ENCODE results near the gene DGKQ.
"Not testable (repeated sequence)": the region's sequence is repeated elsewhere in the genome, so short reads cannot be mapped to it uniquely, and the experiment has no call there.

DGKQ gene

GRCh38 chr4:921830-922331 lies 51.5 kb downstream of the DGKQ start:
- Histone ChIP-seq H3K27me3 (no peaks in the 10 kb centered on the region), H3K4me3 (ENCODE audit: low read depth, low read length) (no peak overlapping the region), H3K4me1 (peaks cover 3% of the 10 kb centered on the region; the same call in 1 of the 2 replicates), H3K36me3 (no peaks in the 10 kb centered on the region), H3K9me3 (no peaks in the 10 kb centered on the region; the same call in 1 of the 2 replicates)
- no peak for TF ChIP-seq CTCF (IDR thresholded peaks at IDR 0.05; ENCODE audit: low read depth, low read length)
- DNase-seq = no peak

GRCh38 chr4:919004-919680 lies 54.2 kb downstream of the DGKQ start:
- H3K4me1 ChIP-seq; H3K36me3 ChIP-seq; H3K27me3 ChIP-seq; DNase-seq; H3K4me3 ChIP-seq (ENCODE audit: low read depth, low read length); H3K9me3 ChIP-seq: not testable (repeated sequence)

GRCh38 chr4:918591-918990 lies 54.8 kb downstream of the DGKQ start:
- not testable (repeated sequence) for DNase-seq; H3K4me1 ChIP-seq; H3K4me3 ChIP-seq (ENCODE audit: low read depth, low read length); H3K9me3 ChIP-seq; H3K27me3 ChIP-seq; H3K36me3 ChIP-seq

GRCh38 chr4:917992-918391 lies 55.4 kb downstream of the DGKQ start:
- Histone ChIP-seq H3K4me1 (no peaks in the 10 kb centered on the region), H3K9me3 (no peaks in the 10 kb centered on the region; the same call in 1 of the 2 replicates), H3K36me3 (no peaks in the 10 kb centered on the region), H3K27me3 (no peaks in the 10 kb centered on the region), H3K4me3 (ENCODE audit: low read depth, low read length) (no peak overlapping the region)
- no peak for TF ChIP-seq CTCF (IDR thresholded peaks at IDR 0.05; ENCODE audit: low read depth, low read length)
- DNase-seq = no peak

GRCh38 chr4:917466-917865 lies 55.9 kb downstream of the DGKQ start:
- DNase-seq = no peak
- no peaks in the 10 kb centered on the region for H3K27me3 ChIP-seq
- no peaks in the 10 kb centered on the region; the same call in 1 of the 2 replicates for H3K9me3 ChIP-seq
- H3K4me3 ChIP-seq (ENCODE audit: low read depth, low read length) = no peak overlapping the region
- no peaks in the 10 kb centered on the region for H3K36me3 ChIP-seq
- no peaks in the 10 kb centered on the region for H3K4me1 ChIP-seq
- no peak for TF ChIP-seq CTCF (IDR thresholded peaks at IDR 0.05; ENCODE audit: low read depth, low read length)

- TF ChIP-seq CTCF (IDR thresholded peaks at IDR 0.05; ENCODE audit: low read depth, low read length) = no peak
- no peak overlapping the region for H3K4me3 ChIP-seq (ENCODE audit: low read depth, low read length)
- DNase-seq = no peak
Observed at GRCh38 chr4:915595-915994, 57.8 kb downstream of the DGKQ start.

GRCh38 chr4:915041-915474 lies 58.3 kb downstream of the DGKQ start:
- DNase-seq = no peak
- Histone ChIP-seq H3K9me3 (no peaks in the 10 kb centered on the region; the same call in 1 of the 2 replicates), H3K4me3 (ENCODE audit: low read depth, low read length) (no peak overlapping the region), H3K36me3 (peaks cover 18% of the 10 kb centered on the region; the same call in 1 of the 2 replicates), H3K27me3 (no peaks in the 10 kb centered on the region), H3K4me1 (no peaks in the 10 kb centered on the region)
- TF ChIP-seq CTCF (IDR thresholded peaks at IDR 0.05; ENCODE audit: low read depth, low read length) = no peak

More at GRCh38 chr4:915595-915994, 57.8 kb downstream of the DGKQ start:
- H3K9me3 ChIP-seq = no peaks in the 10 kb centered on the region; the same call in 1 of the 2 replicates
- H3K27me3 ChIP-seq = no peaks in the 10 kb centered on the region
- H3K36me3 ChIP-seq = peaks cover 16% of the 10 kb centered on the region; the same call in 1 of the 2 replicates
- no peaks in the 10 kb centered on the region for H3K4me1 ChIP-seq
